Stimulated activated CD8-positive, alpha-beta memory T cell treated with anti-CD3 and anti-CD28 coated beads, Interleukin-7, amount 100 ng/mL, for 24 hours (primary cell): ENCODE data around the gene CSRNP3.
"Not testable (repeated sequence)": the region's sequence is repeated elsewhere in the genome, so short reads cannot be mapped to it uniquely, and the experiment has no call there.

Source experiments
- DNase-seq: peaks from one replicate; pipeline ENCODE4 v3.0.0-alpha.2; 2020; ENCODE audit warnings: low read depth

Gene CSRNP3

GRCh38 chr2:165590999-165591398 is 121.5 kb downstream of the CSRNP3 start:
- not testable (repeated sequence) for DNase-seq

DNA sequence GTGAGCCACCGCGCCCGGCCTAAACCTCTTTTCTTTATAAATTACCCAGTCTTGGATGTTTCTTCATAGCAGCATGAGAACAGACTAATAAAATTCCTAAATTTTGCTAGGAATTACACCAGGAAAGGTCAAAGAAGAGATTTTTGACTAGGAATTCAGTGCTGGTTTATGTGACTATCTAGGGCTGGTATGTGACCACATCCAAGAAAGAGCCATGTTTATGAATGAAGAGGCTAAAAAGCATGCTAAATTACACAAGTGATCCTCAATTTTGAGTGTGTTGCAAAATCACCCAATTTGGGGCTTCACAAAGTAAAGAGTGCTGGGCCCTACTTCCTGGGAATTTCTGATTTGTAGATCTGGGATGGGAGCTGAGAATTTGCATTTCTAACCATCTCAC is 123.6 kb downstream of the CSRNP3 start:
- DNase-seq = no peak

DNA sequence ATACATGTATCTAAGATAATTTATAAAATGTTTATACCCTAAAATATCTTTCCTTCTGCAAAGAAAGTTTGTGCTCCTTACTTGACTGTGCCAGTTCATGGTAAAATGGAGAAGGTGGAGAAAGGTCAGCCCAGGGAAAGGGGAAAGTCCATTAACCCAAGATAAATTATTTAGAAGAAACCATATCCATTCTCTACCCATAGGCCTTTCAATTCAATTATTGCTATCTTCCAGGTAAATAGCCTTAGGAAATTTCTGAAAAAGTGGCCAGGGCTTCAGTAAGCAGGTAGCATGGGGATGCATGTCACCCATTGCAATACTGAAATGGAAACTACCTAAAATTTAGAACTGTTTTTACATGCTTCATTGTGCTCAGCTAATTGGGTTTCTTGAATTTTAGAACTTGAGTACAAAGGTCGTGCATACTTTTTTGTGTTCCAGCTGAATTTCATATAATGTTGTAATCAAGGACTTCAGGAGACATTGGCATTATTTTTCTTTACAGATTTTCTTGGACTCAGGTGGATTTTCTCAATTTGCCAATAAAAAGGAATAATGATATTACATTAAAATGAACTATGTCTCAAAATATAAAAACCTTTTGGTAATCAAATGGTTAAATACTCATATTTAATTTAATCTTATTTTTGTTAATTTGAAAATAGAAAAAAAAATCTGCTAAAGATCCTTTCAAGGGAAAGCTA is 124.9 kb downstream of the CSRNP3 start:
- no peak for DNase-seq

DNA sequence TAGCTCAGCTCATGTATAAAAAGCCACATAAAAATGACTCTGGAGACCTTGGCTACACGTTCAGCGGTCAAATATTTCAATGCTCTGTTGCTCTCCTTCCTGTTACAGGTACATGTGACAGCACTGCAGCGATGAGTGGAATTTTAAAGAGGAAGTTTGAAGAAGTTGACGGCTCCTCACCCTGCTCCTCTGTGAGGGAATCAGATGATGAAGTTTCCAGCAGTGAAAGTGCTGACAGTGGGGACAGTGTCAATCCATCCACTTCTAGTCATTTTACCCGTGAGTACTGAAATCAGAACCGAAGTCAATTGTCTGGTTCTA is 125.4 kb downstream of the CSRNP3 start:
- no peak for DNase-seq

GRCh38 chr2:165596788-165597187 is 127.3 kb downstream of the CSRNP3 start:
- DNase-seq = no peak

- DNase-seq = no peak
Observed at GRCh38 chr2:165601065-165601830, 131.8 kb downstream of the CSRNP3 start.

GRCh38 chr2:165601928-165602521 is 132.5 kb downstream of the CSRNP3 start:
- no peak for DNase-seq

GRCh38 chr2:165609672-165610071 is 140.2 kb downstream of the CSRNP3 start:
- DNase-seq = no peak

GRCh38 chr2:165610591-165611029 is 141.1 kb downstream of the CSRNP3 start:
- DNase-seq = no peak

DNA sequence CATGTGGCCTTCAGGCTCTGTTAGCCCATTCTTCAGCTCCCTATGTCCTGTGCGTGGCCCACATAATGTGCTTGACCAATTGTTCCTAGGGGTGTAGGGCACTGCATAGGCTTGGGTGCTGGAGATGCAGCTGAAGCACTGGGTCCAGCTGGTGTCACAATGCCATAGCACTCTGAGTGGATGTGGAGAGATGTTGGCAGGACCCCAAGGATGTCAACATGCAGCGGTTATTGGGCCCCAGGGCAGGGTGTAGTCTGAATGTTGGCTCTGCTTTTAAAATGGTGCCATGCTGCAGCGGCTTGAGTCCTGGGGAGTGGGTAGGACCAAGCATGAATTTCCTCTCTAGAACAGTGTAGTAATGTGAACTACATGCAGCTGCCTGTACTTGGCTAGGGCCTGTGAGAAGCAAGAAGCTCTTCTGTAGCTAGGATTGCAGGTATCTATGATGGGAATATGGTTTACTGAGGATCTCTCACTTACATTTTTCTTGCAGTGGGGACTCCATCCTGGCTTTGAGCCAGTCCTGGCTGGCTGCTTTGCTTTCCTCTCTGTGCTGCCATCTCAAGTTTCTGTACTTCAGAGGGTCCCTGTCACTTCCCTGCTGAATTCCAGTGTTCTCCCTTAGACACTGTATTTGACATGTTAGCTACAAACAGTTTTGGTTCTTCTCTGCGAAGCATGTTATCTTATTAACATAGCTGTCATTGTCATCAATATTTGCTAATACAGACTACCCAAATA is 148.4 kb downstream of the CSRNP3 start:
- DNase-seq = no peak

- no peak for DNase-seq
Observed at GRCh38 chr2:165618806-165619205, 149.3 kb downstream of the CSRNP3 start.

GRCh38 chr2:165621086-165621560 is 151.6 kb downstream of the CSRNP3 start:
- no peak for DNase-seq

DNA sequence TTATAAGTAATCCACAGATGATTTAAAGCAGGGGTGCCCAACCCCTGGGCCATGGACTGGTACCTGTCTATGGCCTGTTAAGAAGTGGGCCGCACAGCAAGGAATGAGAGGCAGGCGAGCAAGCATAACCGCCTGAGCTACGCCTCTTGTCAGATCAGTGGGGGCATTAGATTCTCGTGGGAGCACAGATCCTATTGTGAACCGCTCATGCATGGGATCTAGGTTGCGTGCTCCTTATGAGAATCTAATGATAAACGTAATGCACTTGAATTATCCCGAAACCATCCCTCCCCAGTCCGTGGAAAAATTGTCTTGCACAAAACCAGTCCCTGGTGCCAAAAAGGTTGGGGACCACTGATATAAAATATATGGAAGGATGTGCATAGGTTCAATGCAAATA is 153.7 kb downstream of the CSRNP3 start:
- no peak for DNase-seq

DNA sequence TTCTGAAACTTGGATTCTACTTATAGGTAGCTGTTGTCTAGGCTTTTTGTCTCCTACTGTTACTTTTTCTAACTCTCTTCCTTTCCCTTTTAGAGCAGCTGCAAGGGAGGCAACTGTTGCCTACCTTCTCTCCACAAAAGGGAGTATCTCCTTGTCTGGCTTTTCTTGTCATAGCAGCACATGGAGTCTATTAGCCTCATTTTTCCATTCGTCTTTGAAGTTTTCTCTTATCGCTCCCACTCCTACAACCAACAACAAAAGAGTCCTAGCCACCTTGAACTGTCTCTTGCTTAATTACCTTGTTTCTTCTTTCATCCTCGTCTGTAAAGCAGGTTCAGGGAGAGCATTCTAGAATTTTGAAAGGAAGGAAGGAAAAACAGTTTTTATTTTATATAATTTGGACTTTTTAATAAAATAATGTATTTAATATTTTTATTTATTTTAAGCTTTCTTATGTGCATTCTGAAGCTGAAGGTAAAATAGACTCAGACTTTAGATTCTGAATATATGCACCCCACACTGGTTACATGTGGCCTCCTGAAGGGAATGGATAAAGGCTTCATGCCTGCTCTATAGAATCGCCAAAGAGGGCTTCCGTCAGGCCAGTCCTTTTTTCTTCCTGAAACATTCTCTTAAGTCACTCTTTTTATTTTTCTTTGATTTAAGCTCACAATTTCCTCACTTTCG is 154.4 kb downstream of the CSRNP3 start:
- DNase-seq = no peak

DNA sequence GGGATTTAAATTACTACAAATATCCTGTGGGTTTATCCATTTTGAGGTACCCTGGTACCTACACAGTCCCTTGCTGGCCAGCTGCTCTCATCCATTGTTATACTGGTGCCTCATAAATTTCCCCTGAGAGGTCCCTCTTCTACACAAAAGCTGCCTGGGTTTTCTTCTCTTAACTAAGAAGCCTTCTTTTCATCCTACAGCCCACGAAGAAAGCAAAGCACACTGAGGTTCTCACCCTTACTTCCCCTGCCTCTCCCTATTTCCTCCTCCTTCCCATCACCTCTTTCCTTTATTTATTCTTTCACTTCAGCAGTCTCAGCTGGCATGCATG is 154.9 kb downstream of the CSRNP3 start:
- no peak for DNase-seq

DNA sequence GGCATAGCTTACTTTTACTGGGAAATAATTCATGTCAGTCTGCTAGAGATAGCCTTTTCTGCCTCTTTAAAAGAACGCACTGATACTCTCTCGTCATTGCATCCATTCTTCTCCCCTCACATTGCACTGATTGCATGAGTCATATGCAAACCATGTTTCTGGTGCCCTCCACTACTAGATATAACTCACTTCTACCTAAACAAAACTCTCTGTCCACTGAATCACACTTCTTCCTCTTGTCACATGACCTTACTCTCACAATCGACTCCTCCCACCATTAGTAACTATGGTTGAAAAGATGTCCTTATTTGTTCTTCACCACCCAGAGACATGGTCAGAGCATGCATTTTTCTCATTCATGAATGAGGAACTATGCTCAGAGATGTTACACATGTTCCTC is 158.0 kb downstream of the CSRNP3 start:
- no peak for DNase-seq

DNA sequence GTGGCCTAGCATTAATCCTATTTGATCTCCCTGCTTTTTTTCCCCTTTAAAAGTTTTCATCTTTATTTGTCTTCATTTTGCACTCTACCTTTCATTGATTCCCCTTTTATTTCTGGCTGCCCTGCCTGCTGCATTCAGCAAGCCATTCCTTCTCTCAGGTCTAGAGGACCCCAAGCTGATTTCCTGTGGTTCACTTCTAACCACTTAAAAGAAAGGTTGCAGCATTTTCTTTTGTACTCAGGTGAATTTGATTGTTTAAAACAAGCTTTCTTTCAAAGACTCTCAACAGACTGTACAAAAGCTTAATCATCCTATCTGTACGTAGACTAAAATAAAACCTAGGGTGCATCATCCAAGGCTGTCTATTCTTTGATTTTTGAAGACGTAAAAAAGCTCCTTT is 160.3 kb downstream of the CSRNP3 start:
- no peak for DNase-seq

GRCh38 chr2:165630236-165630635 is 160.7 kb downstream of the CSRNP3 start:
- DNase-seq = no peak

- DNase-seq = no peak
Observed at GRCh38 chr2:165631089-165631488, 161.6 kb downstream of the CSRNP3 start.

DNA sequence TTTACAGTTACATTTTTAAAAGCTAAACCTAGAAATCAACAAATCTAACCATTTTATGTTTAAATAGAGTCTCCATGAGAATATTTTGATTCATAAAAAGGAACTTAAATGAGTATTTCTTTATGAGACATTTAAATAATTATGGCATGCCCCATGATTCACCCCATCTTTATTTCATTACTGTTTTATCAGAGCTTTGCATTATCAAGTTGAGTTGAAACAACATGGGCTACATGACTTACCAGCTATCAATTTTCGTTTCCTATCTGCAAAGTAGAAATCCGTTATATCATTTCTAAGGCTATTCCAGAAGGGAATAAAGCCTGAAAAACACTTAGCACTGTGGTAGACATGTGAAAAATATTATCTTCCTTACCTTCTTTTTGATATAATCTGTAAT is 163.1 kb downstream of the CSRNP3 start:
- DNase-seq = no peak

DNA sequence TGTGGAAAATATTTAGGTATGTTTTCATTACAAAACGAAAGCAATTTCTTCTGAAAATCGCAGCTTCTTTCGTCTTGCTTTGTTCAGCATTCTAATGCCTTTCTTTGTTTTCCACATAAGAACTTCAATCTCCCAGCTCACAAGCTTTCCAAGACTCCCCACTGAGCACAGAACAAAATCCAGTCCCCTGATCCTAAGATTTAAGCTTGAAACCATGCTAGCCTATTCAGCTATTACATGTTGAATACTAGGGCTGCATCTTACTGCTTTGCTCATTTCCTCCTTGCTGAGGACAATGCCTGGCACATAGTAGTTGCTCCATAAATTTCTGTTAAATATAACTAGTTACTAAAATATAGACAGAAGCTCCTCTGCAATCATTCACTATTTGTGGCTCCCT is 163.9 kb downstream of the CSRNP3 start:
- DNase-seq = no peak

GRCh38 chr2:165634282-165634681 is 164.8 kb downstream of the CSRNP3 start:
- DNase-seq = no peak
